Heart left ventricle (tissue), 13 donors: ENCODE results near the gene INTS6L.

ENCODE experiments used
- POLR2A ChIP-seq, 2 donors: fragments of 450-650 bp; IDR thresholded peaks; one replicate each; pipeline ENCODE4 v1.6.1; 2017; ENCODE audit warnings: antibody characterized with exemption in 2 of 2, mild to moderate bottlenecking in 2 of 2, moderate library complexity in 2 of 2
- TF ChIP-seq, protein P1 (sequence below), 12 donors: fragments of 200-600 bp; sonication (generic) in 4 of 12; IDR thresholded peaks; one replicate each; pipeline versions ENCODE4 v1.5.0 to v1.8.0; 2018 to 2022; ENCODE audit warnings: antibody characterized with exemption in 12 of 12, mild to moderate bottlenecking in 5 of 12
- donor health status: ischemic (EF 13 %, LVEDD 7.1; RV severe dilation, severe dysfunction).
- donor health status: DM: no; HTN: yes; CAD: no.
- donor health status: DM: no; HTN: no; CAD: no.
- donor health status: ischemic (EF 25% LVEDD 6.9; RV normal size, moderate dysfunction).
- donor health status: ischemic (EF 25% LVEDD 5.7; RV mildly dilated, moderate dysfunction).
- donor health status: ischemic (EF 35%, LVEDD 5.7; RV mildly dilated, moderate dysfunction).
- donor health status: nonischemic (EF 11% LVEDD 7.7; RV severe dilation, severe dysfunction).
- donor health status: DM: yes; HTN: yes; CAD: no.
- donor health status: PGD.
- donor health status: ischemic (EF 29% LVEDD 5.4; RV normal size, mild dysfunction).
- donor health status: nonischemic (EF 23%, LVEDD 6.1; RV moderate dilation, normal function).

DNA sequence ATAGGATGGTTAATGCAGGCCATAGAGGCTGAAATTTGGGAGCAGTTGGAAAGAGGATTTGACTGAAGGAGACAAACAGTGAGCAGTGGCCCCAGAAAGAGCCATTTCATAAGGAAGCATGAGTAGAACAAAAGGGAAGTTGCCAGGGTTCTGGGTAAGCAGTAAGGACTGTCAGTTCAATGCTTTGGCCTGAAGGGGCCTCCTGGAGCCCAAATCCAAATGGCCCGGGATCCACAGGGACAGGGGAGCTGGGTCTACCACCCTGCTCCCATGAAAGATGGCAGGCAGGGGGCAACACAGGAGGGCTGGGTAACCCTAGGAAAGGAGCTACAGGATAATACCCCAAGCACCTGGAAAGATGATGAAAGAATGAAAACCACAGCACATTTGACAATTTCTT, 4.1 kb upstream of the INTS6L start:
- TF ChIP-seq, protein P1, sequence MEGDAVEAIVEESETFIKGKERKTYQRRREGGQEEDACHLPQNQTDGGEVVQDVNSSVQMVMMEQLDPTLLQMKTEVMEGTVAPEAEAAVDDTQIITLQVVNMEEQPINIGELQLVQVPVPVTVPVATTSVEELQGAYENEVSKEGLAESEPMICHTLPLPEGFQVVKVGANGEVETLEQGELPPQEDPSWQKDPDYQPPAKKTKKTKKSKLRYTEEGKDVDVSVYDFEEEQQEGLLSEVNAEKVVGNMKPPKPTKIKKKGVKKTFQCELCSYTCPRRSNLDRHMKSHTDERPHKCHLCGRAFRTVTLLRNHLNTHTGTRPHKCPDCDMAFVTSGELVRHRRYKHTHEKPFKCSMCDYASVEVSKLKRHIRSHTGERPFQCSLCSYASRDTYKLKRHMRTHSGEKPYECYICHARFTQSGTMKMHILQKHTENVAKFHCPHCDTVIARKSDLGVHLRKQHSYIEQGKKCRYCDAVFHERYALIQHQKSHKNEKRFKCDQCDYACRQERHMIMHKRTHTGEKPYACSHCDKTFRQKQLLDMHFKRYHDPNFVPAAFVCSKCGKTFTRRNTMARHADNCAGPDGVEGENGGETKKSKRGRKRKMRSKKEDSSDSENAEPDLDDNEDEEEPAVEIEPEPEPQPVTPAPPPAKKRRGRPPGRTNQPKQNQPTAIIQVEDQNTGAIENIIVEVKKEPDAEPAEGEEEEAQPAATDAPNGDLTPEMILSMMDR (IDR thresholded peaks at IDR 0.05): peak in 1 of 12 donors; percentile 15
- no peak for TF ChIP-seq POLR2A (IDR thresholded peaks at IDR 0.05)
